CD4-positive, alpha-beta memory T cell (primary cell): ENCODE results near the gene RIPK4. TPM values are rescaled to one million over a fixed set of nuclear protein-coding genes. Genes with fewer than 3 reads are reported as not detected.

ENCODE experiments used
- CTCF ChIA-PET: fragments of 350-600 bp; sonication (Branson Sonifier 250); formaldehyde crosslinking; loops from one replicate; lab custom pipeline; 2021; ENCODE audit warnings: inconsistent platforms; ENCODE audit not compliant: partially characterized antibody; lab: Charles Lee
- POLR2A ChIA-PET: fragments of 350-600 bp; sonication (Branson Sonifier 250); formaldehyde crosslinking; loops from one replicate; lab custom pipeline; 2021; ENCODE audit not compliant: partially characterized antibody; lab: Charles Lee
- DNase-seq, 5 donors: peaks; one replicate each; pipeline versions ENCODE4 v3.0.0 to v3.0.0-alpha.2; 2020 to 2022; ENCODE audit warnings: mixed read lengths in 1 of 5
- H3K27ac ChIP-seq: one replicate; pipeline ENCODE4 v1.7.0; 2013; ENCODE audit warnings: low read depth, low read length
- H3K27me3 ChIP-seq: 2 replicates; pipeline ENCODE4 v1.7.0; 2013; ENCODE audit warnings: mild to moderate bottlenecking, low read length, moderate library complexity; ENCODE audit not compliant: insufficient read depth
- H3K36me3 ChIP-seq: 2 replicates; pipeline ENCODE4 v1.7.0; 2013; ENCODE audit warnings: mild to moderate bottlenecking, low read length, moderate library complexity; ENCODE audit not compliant: insufficient read depth
- H3K4me1 ChIP-seq: 2 replicates; pipeline ENCODE4 v1.7.0; 2013; ENCODE audit warnings: mild to moderate bottlenecking, low read length, moderate library complexity; ENCODE audit not compliant: insufficient read depth
- H3K4me3 ChIP-seq, 2 donors: one replicate each; pipeline ENCODE4 v1.7.0; 2013; ENCODE audit warnings: low read length in 2 of 2, mild to moderate bottlenecking in 1 of 2
- H3K9me3 ChIP-seq, 2 donors: one replicate each; pipeline ENCODE4 v1.7.0; 2013; ENCODE audit warnings: low read length in 2 of 2, control low read depth in 1 of 2; ENCODE audit not compliant: control insufficient read depth in 1 of 2
- H3K27ac Mint-ChIP-seq, 7 donors: one replicate each; pipeline ENCODE4 v1.8.0; 2020 to 2021; ENCODE audit warnings: mixed read lengths in 7 of 7, mild to moderate bottlenecking in 6 of 7, inconsistent platforms in 3 of 7, moderate library complexity in 3 of 7
- H3K27me3 Mint-ChIP-seq, 2 donors: one replicate each; pipeline ENCODE4 v1.8.0; 2020 to 2021; ENCODE audit warnings: mixed read lengths in 2 of 2
- H3K36me3 Mint-ChIP-seq, 2 donors: one replicate each; pipeline ENCODE4 v1.8.0; 2020 to 2021; ENCODE audit warnings: mixed read lengths in 2 of 2, inconsistent platforms in 1 of 2, mild to moderate bottlenecking in 1 of 2
- H3K4me1 Mint-ChIP-seq, 4 donors: one replicate each; pipeline ENCODE4 v1.8.0; 2020 to 2021; ENCODE audit warnings: mixed read lengths in 4 of 4, mild to moderate bottlenecking in 1 of 4
- H3K4me3 Mint-ChIP-seq, 8 donors: one replicate each; pipeline ENCODE4 v1.8.0; 2020 to 2021; ENCODE audit warnings: mixed read lengths in 8 of 8, mild to moderate bottlenecking in 7 of 8, moderate library complexity in 6 of 8, inconsistent platforms in 3 of 8
- H3K9me3 Mint-ChIP-seq, 8 donors: one replicate each; pipeline ENCODE4 v1.8.0; 2020 to 2021; ENCODE audit warnings: mixed read lengths in 8 of 8, mild to moderate bottlenecking in 5 of 8, inconsistent platforms in 3 of 8, moderate library complexity in 1 of 8
- intact Hi-C: fragments of 100-400 bp; cut with micrococcal nuclease; formaldehyde crosslinking; loops from one replicate; pipeline ENCODE4 v1.15.1; 2023
- polyA plus RNA-seq, 2 donors: library from polyadenylated mRNA; unstranded; fragments of 300-500 nt; fragmentation: Illumina TruSeq; gene quantifications; one replicate each; pipeline ENCODE4 v1.2.3, GENCODE V29; 2021
- total RNA-seq, 2 experiments: library from RNA; stranded (reverse); gene quantifications; one replicate each; pipeline ENCODE4 v1.2.3, GENCODE V29; 2021

Gene RIPK4
- total and polyA plus RNA-seq, 4 experiments from 2014 or later, result 0.16 to 0.36 (median 0.26) TPM; not detected in 1

DNA sequence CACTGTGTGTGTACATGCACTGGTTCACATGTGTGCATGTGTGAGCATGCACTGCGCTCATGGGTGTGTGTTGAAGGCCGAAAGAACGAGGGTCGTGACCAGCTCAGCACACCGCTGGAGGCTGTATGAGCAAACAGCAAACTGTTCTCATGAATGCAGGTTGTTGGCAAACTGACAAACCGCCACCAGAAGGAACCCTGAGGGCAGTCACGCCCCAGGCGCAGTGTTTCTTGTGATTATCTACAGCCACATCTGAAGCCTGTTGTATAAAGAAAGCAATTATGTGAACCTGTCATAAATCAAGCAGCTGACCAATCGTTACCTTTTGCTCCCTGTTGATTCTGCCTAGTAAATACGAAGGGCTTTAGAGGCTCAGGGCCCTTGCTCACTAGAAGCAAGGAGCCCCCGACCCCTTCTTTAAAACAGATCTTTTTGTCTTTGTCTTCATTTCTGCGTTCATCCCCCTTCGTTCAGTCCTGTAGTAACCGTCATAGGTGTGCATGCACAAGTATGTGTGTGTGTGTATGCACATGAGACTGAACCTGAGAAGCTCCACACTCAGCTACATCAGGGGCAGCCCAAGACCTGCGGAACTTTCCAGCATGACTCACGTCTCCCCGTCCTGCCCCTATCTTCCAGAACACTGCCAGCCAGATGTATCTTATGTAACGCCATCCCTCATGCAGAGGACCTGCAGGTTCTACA, 16.8 kb upstream of the RIPK4 start:
- no peak overlapping the region for H3K4me3 Mint-ChIP-seq
- H3K9me3 Mint-ChIP-seq, result peaks cover 0 to 2% (median 0%) of the 10 kb centered on the region in 8 donors
- H3K4me3 ChIP-seq, result no peak overlapping the region
- H3K27me3 ChIP-seq, result peaks cover 41% of the 10 kb centered on the region
- H3K27ac Mint-ChIP-seq, result no peak overlapping the region
- no peaks in the 10 kb centered on the region for H3K36me3 ChIP-seq
- DNase-seq, result no peak
- POLR2A ChIA-PET, result no interaction called here
- CTCF ChIA-PET, result no interaction called here
- H3K4me1 Mint-ChIP-seq, result peaks cover 6 to 8% (median 8%) of the 10 kb centered on the region in 4 donors
- H3K36me3 Mint-ChIP-seq, result no peaks in the 10 kb centered on the region
- H3K27ac ChIP-seq, result no peak overlapping the region
- peaks cover 9% of the 10 kb centered on the region for H3K4me1 ChIP-seq
- peaks cover 41% of the 10 kb centered on the region in 2 donors for H3K27me3 Mint-ChIP-seq
- no peaks in the 10 kb centered on the region for H3K9me3 ChIP-seq
- intact Hi-C loops, result no loop called here

DNA sequence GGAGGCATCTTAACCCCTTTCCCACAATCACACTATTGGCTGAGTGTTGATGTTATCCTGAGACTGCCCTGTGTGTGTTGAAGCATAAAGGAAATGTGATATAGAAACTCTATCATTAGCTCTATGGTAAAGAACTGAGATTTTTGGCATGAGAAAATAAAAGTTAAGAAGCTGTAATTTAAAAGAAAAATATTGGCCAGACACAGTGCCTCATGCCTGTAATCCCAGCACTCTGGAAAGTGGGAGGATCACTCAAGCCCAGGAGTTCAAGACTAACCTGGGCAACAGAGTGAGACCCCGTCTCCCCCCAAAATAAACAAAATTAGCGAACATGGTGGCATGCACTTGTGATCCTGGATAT, 14.2 kb upstream of the RIPK4 start:
- Mint-ChIP-seq H3K4me1 (peaks cover 6 to 8% (median 8%) of the 10 kb centered on the region in 4 donors), H3K27ac (no peak overlapping the region), H3K9me3 (peaks cover 0 to 2% (median 0%) of the 10 kb centered on the region in 8 donors), H3K27me3 (peaks cover 43 to 51% of the 10 kb centered on the region in 2 donors), H3K4me3 (no peak overlapping the region), H3K36me3 (no peaks in the 10 kb centered on the region)
- POLR2A ChIA-PET, result no interaction called here
- intact Hi-C loops, result no loop called here
- Histone ChIP-seq H3K27me3 (peaks cover 49% of the 10 kb centered on the region), H3K4me1 (peaks cover 9% of the 10 kb centered on the region), H3K27ac (no peak overlapping the region), H3K9me3 (no peaks in the 10 kb centered on the region), H3K4me3 (no peak overlapping the region), H3K36me3 (no peaks in the 10 kb centered on the region)
- no peak for DNase-seq
- CTCF ChIA-PET, result no interaction called here

DNA sequence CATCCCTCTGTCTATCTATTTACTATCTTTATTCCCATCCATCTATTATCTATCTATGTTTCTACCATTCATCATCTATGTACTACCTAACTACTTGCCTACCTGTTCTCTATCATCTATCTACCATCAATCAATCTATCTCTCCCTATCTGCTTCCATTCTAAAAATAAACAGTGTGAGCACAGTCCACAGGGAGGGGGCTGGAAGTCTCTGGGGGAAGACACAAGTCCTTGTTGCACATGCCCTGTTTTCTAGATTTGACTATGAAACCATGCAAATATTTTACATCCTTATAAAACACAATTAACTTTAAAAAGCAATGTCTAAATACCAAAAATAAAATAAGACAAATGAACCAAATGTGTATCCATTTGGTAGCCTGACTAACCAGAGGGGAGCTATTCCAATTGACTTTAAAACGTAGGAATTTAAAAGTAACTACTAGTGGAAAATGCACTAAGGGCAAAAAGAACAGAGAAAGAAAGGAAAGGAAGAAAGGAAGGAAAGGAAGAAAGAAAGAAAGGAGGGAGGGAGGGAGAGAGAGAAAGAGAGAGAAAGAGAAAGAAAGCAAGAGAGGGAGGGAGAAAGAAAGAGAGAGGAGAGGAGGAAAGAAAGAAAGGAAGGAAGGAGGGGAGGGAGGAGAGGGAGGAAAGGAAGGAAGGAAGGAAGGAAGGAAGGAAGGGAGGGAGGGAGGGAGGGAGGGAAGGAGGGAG, 13.6 kb upstream of the RIPK4 start:
- intact Hi-C loops, result no loop called here
- Histone ChIP-seq H3K27ac (no peak overlapping the region), H3K36me3 (no peaks in the 10 kb centered on the region), H3K4me1 (peaks cover 9% of the 10 kb centered on the region), H3K4me3 (no peak overlapping the region), H3K27me3 (peaks cover 51% of the 10 kb centered on the region), H3K9me3 (no peaks in the 10 kb centered on the region)
- no peak overlapping the region for H3K27ac Mint-ChIP-seq
- DNase-seq, result no peak
- ChIA-PET POLR2A (no interaction called here), CTCF (no interaction called here)
- H3K4me3 Mint-ChIP-seq, result no peak overlapping the region
- peaks cover 45 to 55% of the 10 kb centered on the region in 2 donors for H3K27me3 Mint-ChIP-seq
- H3K4me1 Mint-ChIP-seq, result peaks cover 6 to 8% (median 8%) of the 10 kb centered on the region in 4 donors
- H3K36me3 Mint-ChIP-seq, result no peaks in the 10 kb centered on the region
- peaks cover 0 to 2% (median 0%) of the 10 kb centered on the region in 8 donors for H3K9me3 Mint-ChIP-seq

DNA sequence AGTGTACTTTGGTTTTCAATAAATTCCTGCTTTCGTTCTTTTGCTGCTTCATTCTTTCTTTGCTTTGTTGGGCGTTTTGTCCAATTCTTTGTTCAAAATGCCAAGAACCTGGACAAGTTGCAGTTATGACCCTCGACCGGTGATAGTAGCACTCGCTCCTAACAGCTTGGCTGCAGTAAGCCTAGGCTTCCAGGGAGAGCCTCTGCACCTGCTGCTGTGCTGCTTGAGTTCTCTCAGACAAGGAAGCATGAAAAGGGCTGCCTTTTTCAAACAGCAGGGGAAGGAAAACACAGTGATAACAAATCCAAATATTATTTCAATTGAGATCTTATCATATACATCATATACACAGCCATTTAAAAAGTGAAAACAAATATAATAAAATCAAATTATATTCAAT, 12.8 kb upstream of the RIPK4 start:
- H3K4me3 ChIP-seq, result no peak overlapping the region
- Mint-ChIP-seq H3K9me3 (no peaks in the 10 kb centered on the region), H3K27me3 (peaks cover 47 to 59% of the 10 kb centered on the region in 2 donors), H3K36me3 (no peaks in the 10 kb centered on the region), H3K27ac (no peak overlapping the region), H3K4me3 (peak overlapping the region in 4 of 8 donors; percentile 31 to 68 (median 50)), H3K4me1 (peaks cover 6 to 8% (median 8%) of the 10 kb centered on the region in 4 donors)
- intact Hi-C loops, result no loop called here
- peaks cover 59% of the 10 kb centered on the region for H3K27me3 ChIP-seq
- ChIA-PET CTCF (no interaction called here), POLR2A (no interaction called here)
- DNase-seq, result no peak
- no peaks in the 10 kb centered on the region for H3K36me3 ChIP-seq
- H3K9me3 ChIP-seq, result no peaks in the 10 kb centered on the region
- H3K4me1 ChIP-seq, result peaks cover 9% of the 10 kb centered on the region
- no peak overlapping the region for H3K27ac ChIP-seq

DNA sequence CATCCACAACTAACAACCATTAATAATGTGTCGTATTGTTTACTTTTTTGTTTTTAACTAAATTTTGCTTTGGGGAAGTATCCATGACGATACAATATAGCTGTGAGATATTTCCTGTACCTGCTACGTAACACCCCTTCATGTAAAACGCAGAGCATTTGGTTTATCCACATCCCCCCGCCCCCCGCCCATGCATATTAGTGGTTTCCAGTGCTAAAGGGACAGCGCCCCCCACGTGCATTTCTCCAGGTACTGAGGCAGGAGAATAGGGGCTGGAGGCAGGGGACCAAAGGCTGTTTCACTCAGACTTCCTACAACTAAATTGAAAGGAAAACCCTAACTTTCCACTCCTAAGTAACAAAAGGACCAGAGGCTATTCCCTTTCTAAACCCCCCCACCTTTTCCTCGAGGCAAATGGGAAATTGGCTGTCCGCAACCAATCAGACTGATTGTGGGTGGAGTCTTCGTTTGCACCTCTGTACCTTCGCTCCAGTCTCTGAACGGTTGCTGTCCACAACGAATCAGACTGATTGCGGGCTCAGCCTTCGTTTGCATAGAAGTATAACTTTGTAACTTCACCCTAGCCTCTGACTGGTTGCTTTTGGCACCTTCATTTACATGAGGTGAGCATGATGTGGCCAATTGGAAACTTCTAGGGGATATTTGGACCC, 12.2 kb upstream of the RIPK4 start:
- peaks cover 58% of the 10 kb centered on the region for H3K27me3 ChIP-seq
- Mint-ChIP-seq H3K4me1 (peaks cover 6 to 8% (median 8%) of the 10 kb centered on the region in 4 donors), H3K27me3 (peaks cover 48 to 62% of the 10 kb centered on the region in 2 donors), H3K27ac (no peak overlapping the region), H3K9me3 (no peaks in the 10 kb centered on the region), H3K4me3 (peak overlapping the region in 4 of 8 donors; percentile 21 to 68 (median 43)), H3K36me3 (no peaks in the 10 kb centered on the region)
- no peak for DNase-seq
- H3K4me3 ChIP-seq, result no peak overlapping the region
- intact Hi-C loops, result no loop called here
- H3K4me1 ChIP-seq, result peaks cover 7% of the 10 kb centered on the region
- CTCF ChIA-PET, result no interaction called here
- no peaks in the 10 kb centered on the region for H3K9me3 ChIP-seq
- no peak overlapping the region for H3K27ac ChIP-seq
- no peaks in the 10 kb centered on the region for H3K36me3 ChIP-seq
- POLR2A ChIA-PET, result no interaction called here

DNA sequence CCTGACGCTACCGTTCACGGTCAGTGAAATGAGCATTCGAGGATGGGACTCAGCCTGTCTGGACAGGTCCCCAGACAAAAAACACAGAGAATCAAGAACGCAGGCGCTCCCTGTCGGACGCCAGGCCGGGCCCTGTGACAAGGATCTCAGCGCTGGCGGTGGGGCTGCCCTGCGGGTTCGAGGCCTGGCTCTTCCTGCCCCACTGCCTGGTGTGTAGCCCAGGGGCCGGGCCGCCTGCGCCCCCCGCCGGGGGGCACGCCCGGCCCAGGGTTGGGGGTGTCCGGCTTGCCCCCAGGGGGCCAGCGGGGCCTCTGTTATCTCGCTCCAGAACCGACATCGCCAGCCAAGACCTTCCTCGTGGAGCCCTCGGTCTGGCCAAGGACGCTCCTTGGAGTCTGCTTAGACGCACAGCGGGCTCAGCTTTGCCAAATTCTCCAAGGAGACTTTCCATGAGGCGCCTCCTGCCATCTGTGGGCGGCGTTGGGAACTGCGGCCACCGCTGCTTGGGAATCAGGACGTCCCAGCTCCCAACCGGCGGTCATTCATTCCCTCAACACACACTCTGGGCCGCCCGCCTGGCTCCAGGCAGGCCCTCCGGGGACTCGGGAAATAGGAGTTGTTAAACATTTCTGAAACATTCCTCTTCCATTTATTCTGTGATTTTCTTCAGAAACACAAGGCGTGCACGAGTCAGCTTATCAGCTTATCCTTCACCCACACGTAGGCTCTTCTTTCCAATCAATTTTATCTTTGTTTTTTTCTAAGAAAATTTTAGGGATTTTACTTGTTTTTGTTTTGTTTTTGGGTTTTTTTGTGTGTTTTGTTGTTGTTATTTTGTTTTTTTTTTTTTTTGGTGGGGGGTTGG, 11.3 kb upstream of the RIPK4 start:
- peaks cover 53% of the 10 kb centered on the region for H3K27me3 ChIP-seq
- peaks cover 0 to 8% (median 3%) of the 10 kb centered on the region in 4 donors for H3K4me1 Mint-ChIP-seq
- POLR2A ChIA-PET, result no interaction called here
- peaks cover 0 to 1% (median 0%) of the 10 kb centered on the region in 8 donors for H3K9me3 Mint-ChIP-seq
- no peak overlapping the region for H3K27ac Mint-ChIP-seq
- H3K4me1 ChIP-seq, result no peaks in the 10 kb centered on the region
- H3K27me3 Mint-ChIP-seq, result peaks cover 45 to 57% of the 10 kb centered on the region in 2 donors
- H3K4me3 ChIP-seq, result no peak overlapping the region
- no peaks in the 10 kb centered on the region for H3K36me3 ChIP-seq
- DNase-seq, result no peak
- intact Hi-C loops, result no loop called here
- no peaks in the 10 kb centered on the region for H3K36me3 Mint-ChIP-seq
- no peak overlapping the region for H3K27ac ChIP-seq
- CTCF ChIA-PET, result no interaction called here
- H3K9me3 ChIP-seq, result no peaks in the 10 kb centered on the region
- H3K4me3 Mint-ChIP-seq, result no peak overlapping the region
